Superior temporal gyrus (tissue), 1 donor: ENCODE results near the gene HIC2.
"Not testable (repeated sequence)": the region's sequence is repeated elsewhere in the genome, so short reads cannot be mapped to it uniquely, and the experiment has no call there.

Experiments used
- DNase-seq: peaks from one replicate; pipeline ENCODE4 v3.0.0-alpha.2; 2016; ENCODE audit errors: extremely low spot score

Gene HIC2

GRCh38 chr22:21450858-21451353, 33.7 kb downstream of the HIC2 start:
- DNase-seq: no peak

DNA sequence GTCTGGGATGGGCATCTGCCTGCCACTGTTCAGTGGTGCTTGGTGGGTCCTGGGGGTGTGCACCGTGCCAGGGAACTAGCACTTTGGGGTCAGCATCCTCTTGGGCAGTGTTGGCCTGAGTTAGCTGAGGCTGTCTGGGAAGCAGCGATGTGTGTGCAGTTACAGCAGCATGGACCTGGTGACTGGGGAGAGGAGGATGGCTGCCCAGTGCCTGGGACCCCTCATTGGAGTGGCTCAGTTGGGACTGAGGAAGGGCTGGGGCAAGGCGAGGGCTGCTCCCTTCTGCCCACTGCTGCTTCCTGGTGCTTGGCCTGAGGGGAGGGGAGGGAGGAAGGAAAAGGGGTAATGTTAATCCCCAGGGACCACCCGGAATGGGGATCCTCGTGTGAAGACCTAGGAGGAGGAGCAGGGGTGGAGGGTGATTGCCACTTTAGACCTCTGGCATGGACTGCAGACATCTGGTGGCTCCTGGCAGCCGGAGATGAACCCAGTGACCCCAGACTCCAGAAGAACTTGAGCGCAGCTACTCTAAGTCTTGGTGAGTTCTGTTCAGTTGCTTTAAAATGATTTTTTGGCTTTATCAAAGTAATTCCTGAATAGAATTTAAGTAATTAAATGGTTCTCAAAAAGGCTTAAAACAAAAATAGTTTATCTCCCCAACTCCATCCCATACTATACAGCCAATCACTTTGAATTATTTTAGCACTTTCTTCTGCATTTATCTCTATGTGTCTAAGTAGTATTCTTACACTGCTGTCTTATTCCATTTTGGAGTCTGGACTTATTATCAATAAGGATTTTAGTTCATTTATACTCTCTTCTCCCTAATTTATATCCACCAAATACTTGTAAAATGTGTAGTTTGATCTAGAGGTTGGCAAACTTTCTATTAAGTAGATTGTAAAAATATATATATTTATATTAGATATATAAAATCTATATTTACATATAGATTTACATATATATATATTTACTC, 34.7 kb downstream of the HIC2 start:
- DNase-seq: no peak

- DNase-seq: not testable (repeated sequence)
These were observed 35.5 kb downstream of the HIC2 start for GRCh38 chr22:21452666-21453065.

GRCh38 chr22:21454998-21455333, 37.8 kb downstream of the HIC2 start:
- DNase-seq: not testable (repeated sequence)

DNA sequence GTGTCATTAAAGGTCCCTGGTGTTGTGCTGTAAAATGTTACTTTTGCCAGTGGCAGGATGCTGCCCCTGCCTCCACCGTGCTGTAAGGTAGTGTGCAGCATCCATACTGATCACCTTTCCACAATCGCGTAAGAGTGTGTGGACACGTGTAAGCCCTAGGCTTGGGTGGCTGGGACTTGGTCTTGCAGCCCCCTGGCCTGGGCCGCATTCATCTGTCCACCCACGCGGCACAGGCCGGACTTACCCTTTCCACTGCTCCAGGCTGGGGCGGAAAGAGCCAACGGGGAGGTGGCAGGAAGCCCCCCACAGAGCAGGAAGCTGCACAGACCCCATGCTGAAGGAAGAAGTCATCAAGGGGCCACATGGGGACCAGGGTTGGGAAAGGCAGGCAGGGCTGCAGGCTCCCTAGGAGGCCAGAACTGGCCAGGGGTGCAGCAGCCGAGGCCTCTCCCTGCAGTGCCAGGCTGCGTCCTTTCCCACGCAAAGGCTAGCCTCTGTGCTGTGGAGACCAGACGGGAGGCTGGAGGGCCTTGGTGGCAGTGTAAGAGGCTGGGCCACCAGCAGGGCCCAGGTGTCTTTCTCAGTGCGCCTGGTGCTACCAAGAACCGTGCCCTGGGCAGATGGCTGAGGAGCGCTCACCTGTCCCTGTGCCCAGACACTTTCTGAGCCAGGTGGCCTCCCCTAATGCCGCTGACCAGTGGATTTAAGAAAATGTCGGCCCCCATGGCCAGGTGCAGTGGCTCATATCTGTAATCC, 38.3 kb downstream of the HIC2 start:
- no peak for DNase-seq

DNA sequence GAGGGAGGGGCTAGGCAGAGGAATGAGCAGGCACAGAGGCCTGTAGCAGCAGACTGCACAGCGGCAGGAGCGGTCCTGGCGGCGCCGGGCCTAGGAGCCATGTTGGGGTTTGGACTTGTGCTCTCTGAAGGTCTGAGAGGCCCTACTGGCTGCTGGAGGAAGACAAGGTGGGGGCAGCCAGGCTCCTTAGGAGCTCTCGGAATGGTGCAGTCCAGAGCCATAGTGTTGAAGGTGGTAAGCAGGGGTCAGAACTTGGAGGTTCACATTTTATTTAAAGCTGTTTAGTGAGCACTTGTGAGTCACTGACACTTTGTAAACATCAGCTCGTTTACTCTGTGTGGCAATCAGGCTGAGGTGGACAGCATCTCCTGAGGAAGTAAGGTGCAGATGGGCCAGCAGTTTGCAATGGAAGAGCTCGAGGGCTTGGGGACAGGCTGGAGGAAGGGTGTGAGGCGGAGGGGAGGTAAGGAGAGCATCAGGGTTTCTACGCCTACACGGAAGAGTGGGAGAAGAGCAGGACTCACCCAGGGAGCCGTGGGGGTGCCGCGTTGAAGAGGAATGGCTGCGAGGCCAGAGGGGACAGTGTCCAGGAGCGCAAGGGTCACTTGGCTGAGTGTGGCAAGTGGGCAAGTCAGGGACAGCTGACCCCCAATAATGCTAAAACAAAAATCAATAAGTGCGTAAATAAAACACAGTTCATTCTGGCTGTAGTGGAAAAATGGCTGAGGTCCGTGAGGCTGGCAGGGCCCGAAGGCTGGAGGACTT, 40.0 kb downstream of the HIC2 start:
- no peak for DNase-seq

GRCh38 chr22:21462672-21463071, 45.5 kb downstream of the HIC2 start:
- DNase-seq: not testable (repeated sequence)

DNA sequence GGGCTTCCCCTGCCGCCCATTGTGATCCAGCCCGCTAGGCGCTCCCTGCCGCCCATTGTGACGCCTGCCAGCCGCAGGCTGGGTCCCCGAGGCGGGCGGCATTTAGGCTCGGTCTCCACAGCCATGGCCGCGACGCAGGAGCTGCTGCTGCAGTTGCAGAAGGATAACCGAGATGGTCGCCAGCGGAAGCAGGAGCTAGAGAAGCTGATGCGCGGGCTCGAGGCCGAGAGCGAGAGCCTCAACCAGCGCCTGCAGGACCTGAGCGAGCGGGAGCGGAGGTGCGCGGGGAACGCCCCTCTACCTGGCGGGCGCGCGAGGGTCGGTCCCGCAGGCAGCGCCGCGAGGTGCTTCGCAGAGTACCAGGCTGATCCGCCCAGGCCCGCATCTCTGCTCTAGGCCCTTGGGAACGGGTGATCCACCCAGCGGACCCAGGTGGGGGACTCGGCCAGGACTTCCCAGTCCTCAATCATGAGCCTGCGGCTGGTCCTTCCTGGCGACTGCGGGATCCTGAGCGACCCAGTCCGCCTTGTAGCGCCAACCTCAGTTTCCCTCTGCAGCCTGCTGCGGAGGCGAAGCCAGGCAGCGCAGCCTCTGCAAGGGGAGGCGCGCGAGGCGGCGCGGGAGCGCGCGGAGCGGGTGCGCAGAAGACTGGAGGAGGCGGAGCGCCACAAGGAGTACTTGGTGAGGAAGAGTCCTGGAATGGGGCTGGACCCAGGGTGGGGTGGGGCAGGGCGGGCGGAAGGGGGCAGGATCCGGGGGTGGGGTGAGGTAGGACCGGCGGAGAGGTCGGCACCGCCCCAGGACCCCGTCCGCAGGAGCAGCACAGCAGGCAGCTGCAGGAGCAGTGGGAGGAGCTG, 50.4 kb downstream of the HIC2 start, which contains the start of gene TMEM191C:
Gene TMEM191C (plus strand): TSS at position 51 of the 857 bp plus-strand sequence. CDS start 73 bp downstream, at position 124.
- not testable (repeated sequence) for DNase-seq

- DNase-seq: peak; percentile 35
These were observed 51.3 kb downstream of the HIC2 start for GRCh38 chr22:21468194-21469096.

DNA sequence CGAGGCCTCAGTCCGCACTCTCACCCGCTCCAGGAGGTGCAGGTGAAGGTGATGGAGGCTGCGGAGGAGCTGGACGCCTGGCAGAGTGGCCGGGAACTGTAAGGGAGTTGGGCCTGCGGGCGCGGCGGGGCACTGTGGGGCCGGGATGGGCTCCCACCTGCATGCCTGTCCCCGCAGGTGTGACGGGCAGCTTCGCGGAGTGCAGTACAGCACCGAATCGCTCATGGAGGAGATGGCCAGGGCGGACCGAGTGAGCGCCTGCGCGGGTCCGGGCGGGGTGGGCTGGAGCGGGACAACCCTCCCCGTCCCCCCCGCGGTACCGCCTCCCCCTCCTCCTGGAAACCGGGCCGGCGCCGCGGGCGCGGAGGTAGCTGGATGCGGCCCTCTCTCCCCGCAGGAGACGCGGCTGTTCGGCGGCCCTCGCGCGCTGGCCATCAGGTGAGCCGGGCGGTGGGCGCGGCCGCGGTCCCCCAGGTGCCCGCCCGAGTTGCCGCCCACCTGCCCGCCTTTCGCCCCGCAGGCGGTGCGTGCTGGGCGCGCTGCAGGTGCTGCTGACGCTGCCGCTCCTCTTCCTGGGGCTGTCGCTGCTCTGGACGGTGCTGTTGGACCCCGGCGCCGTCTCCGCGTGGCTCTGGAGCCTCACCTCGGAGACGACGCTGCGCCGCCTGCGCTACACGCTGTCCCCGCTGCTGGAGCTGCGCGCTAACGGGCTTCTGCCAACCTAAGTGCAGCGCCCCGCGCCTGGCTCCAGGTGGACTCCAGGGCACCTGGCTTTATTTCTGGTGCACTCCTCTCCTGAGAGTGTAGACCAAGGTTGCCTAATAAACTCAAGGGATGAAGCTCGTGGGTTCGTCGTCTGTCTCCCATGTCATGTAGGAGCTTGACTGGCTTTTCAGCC, 52.2 kb downstream of the HIC2 start:
- DNase-seq: not testable (repeated sequence)

GRCh38 chr22:21472984-21473383, 55.8 kb downstream of the HIC2 start:
- DNase-seq: not testable (repeated sequence)

- DNase-seq: not testable (repeated sequence)
These were observed 56.5 kb downstream of the HIC2 start for GRCh38 chr22:21473664-21474063.

GRCh38 chr22:21484039-21484438, 66.9 kb downstream of the HIC2 start:
- not testable (repeated sequence) for DNase-seq

DNA sequence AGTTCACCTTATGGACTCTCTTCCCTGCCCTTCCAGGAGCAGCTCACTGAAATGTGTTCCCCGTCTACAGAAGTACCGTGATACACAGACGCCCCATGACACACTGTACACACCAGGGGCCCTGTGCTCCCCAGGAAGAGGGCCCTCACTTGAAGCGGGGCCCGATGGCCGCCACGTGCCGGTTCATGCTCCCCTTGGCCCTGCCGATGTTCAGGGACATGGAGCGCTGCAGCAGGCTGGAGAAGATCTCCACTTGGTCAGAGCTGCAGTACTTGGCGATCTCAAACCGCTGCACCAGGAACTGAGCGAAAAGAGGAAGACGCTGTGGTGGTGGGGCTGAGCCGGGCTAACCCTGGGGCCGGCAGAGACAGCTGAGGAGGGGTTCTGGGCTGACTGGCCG, 70.6 kb downstream of the HIC2 start:
- DNase-seq: not testable (repeated sequence)

DNA sequence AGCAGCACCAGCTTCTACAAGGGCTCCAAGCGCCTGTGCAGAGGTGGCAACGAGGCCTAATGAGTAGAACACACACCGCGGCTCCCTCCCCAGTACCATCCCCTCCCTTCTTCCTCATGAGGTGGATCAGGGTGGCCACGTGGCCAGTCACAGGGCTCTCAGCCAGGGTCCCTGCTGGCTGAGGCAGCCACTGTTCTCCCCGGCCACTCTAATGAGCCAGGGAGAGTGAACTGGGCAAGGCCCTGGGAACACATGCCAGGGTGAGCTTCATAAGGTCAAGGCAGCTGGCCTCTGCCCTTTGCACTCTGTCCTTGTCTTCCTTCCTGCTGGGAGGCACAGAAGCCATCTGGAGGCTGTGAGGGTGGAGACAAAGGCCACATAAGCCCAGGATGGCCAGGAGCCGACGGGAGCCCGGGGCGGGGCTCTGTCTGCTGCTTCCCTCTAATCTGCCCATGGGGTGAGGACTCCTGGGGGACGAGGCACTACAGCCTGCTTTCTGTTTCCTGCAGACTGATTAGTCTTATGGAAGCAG, 72.0 kb downstream of the HIC2 start:
- not testable (repeated sequence) for DNase-seq

GRCh38 chr22:21490556-21490955, 73.4 kb downstream of the HIC2 start:
- not testable (repeated sequence) for DNase-seq

GRCh38 chr22:21492271-21492670, 75.1 kb downstream of the HIC2 start:
- DNase-seq: not testable (repeated sequence)
